Epithelial cell of prostate (primary cell): ENCODE measurements around the gene TBC1D23.
"Not testable (repeated sequence)": the region's sequence is repeated elsewhere in the genome, so short reads cannot be mapped to it uniquely, and the experiment has no call there.

Experiments used
- DNase-seq: peaks from one replicate; pipeline ENCODE4 v3.0.0-alpha.2; 2011; ENCODE audit warnings: low read depth, low spot score
- H3K27ac ChIP-seq: fragments of 450-650 bp; 2 replicates; pipeline ENCODE4 v1.5.1; 2017; ENCODE audit warnings: mild to moderate bottlenecking

Gene TBC1D23

GRCh38 chr3:100254168-100254777 lies 6.5 kb upstream of the TBC1D23 start:
- no peak overlapping the region for H3K27ac ChIP-seq
- no peak for DNase-seq

GRCh38 chr3:100256731-100257151 lies 4.1 kb upstream of the TBC1D23 start:
- no peak overlapping the region for H3K27ac ChIP-seq
- DNase-seq, result no peak

- H3K27ac ChIP-seq, result no peak overlapping the region
- DNase-seq, result no peak
Observed at GRCh38 chr3:100257586-100257985, 3.2 kb upstream of the TBC1D23 start.

GRCh38 chr3:100260081-100260684 lies 609 bp upstream of the TBC1D23 start:
- no peak for DNase-seq
- peak overlapping the region; percentile 97 for H3K27ac ChIP-seq

GRCh38 chr3:100261485-100261903 lies 702 bp downstream of the TBC1D23 start:
- no peak for DNase-seq
- peak overlapping the region; percentile 97 for H3K27ac ChIP-seq

- H3K27ac ChIP-seq, result peak overlapping the region; percentile 97
- DNase-seq, result not testable (repeated sequence)
Observed at GRCh38 chr3:100262925-100263324, 2.1 kb downstream of the TBC1D23 start.

- H3K27ac ChIP-seq, result peak overlapping the region; percentile 97
- DNase-seq, result no peak
Observed at GRCh38 chr3:100263583-100263982, 2.8 kb downstream of the TBC1D23 start.

GRCh38 chr3:100264242-100264641 lies 3.5 kb downstream of the TBC1D23 start:
- no peak for DNase-seq
- peak overlapping the region; percentile 97 for H3K27ac ChIP-seq

GRCh38 chr3:100265016-100265415 lies 4.2 kb downstream of the TBC1D23 start:
- H3K27ac ChIP-seq, result peak overlapping the region; percentile 97
- no peak for DNase-seq

- no peak for DNase-seq
- peak overlapping the region; percentile 97 for H3K27ac ChIP-seq
Observed at GRCh38 chr3:100266531-100266930, 5.7 kb downstream of the TBC1D23 start.

- H3K27ac ChIP-seq, result peak overlapping the region; percentile 97
Observed at GRCh38 chr3:100268156-100268555, 7.4 kb downstream of the TBC1D23 start.

GRCh38 chr3:100269001-100269400 lies 8.2 kb downstream of the TBC1D23 start:
- DNase-seq, result no peak

More at GRCh38 chr3:100268156-100268555, 7.4 kb downstream of the TBC1D23 start:
- no peak for DNase-seq

GRCh38 chr3:100269410-100270214 lies 8.8 kb downstream of the TBC1D23 start:
- DNase-seq, result peak; percentile 91
- peak overlapping the region; percentile 97 for H3K27ac ChIP-seq

More at GRCh38 chr3:100269001-100269400, 8.2 kb downstream of the TBC1D23 start:
- peak overlapping the region; percentile 97 for H3K27ac ChIP-seq

GRCh38 chr3:100270215-100270583 lies 9.4 kb downstream of the TBC1D23 start:
- peak overlapping the region; percentile 97 for H3K27ac ChIP-seq
- no peak for DNase-seq

- no peak for DNase-seq
- H3K27ac ChIP-seq, result peak overlapping the region; percentile 97
Observed at GRCh38 chr3:100271522-100271921, 10.7 kb downstream of the TBC1D23 start.

- DNase-seq, H3K27ac ChIP-seq: not testable (repeated sequence)
Observed at GRCh38 chr3:100272797-100273611, 12.2 kb downstream of the TBC1D23 start.

- no peak overlapping the region for H3K27ac ChIP-seq
- DNase-seq, result no peak
Observed at GRCh38 chr3:100274361-100274760, 13.6 kb downstream of the TBC1D23 start.

- DNase-seq, result no peak
- no peak overlapping the region for H3K27ac ChIP-seq
Observed at GRCh38 chr3:100277255-100277800, 16.5 kb downstream of the TBC1D23 start.

GRCh38 chr3:100278910-100279309 lies 18.1 kb downstream of the TBC1D23 start:
- H3K27ac ChIP-seq, result no peak overlapping the region
- DNase-seq, result no peak

- no peak overlapping the region for H3K27ac ChIP-seq
- DNase-seq, result no peak
Observed at GRCh38 chr3:100288288-100288894, 27.6 kb downstream of the TBC1D23 start.
